ENCODE measurements around the gene ZNF420.
"Not testable (repeated sequence)": the region's sequence is repeated elsewhere in the genome, so short reads cannot be mapped to it uniquely, and the experiment has no call there.

The ZNF420 gene

DNA sequence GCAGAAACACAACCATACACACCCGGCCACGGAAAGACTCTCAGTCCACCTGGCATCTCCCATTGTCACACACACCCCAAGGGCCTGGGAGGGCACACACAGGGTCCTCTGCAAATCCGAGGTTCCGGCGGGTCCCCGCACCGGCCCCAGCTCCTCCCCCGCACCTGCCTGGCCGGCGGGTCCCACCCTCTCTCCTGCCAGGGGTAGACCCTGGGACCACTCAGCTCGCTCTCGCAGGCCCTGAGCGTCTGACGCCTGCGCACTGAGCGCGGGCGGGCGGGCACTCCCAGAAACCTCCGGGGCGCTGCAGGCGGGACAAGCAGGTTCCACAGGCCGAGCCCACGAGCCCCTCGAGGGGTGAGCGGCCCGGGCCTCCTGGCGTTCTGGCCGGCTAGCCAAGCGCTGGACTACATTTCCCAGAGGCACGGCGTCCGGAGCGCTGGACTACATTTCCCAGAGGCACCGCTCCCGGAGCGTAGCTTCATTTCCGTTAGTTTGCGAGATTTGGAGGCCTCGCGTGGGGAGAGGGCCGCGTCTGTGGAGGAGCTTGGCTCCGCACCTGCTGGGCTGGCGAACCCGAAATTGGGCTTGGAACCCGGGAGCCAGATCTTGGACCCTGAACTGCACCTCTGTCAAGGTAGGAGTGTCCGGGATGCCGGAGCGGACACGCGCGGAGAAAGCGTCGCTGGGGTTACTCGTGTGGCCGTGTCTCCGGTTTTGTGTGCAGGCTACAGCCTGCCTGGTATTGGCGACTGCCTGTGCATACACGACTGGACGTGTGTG lies at the start of gene ZNF420:
TSS of gene ZNF420 (plus strand) at position 500 of the 783 bp plus-strand sequence. CDS start 10,686 bp downstream, outside the sequence.
- DNase-seq, result peak; percentile 48 to 79 (median 68)

DNA sequence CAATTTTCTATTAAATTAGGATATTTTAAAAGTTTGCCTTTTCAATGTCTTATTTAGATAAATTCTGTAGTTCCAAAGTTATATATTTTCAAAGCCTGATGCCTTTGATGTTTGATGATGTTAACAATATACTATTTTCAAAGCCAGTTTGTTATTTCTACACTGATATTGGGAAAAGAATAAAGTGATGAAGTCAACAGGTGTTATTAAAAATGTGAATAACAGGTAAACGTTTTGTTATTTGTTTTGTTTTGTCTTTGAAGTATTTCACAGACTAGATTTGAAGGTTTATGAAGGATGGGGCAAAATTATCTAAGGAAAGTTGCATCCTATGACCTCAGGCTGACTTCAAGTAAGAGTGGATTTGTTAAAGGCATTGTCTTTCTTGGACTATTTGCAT lies 33.1 kb upstream of the ZNF420 start:
- no peak for DNase-seq

GRCh38 chr19:37055330-37055729 lies 22.9 kb upstream of the ZNF420 start:
- no peak for DNase-seq

DNA sequence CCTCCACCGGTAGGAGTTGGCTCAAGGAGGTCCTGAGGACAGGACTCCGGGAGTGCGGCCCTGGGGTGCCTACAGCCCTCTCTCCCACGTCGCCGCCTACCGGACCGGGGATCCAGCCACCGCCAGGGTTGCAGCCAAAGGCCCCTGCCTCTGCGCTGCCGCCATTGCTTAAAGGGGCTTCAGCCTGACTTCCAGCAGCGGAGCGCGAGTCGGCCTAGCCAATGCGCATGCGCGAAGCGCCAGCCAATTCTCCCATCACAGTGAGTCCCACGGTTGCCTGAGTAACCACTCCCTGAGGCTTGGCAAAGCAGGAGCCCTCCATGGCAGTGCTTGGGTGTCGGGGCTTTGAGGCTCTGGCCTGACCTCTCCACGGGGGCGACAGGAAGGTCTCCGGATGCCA lies 21.5 kb upstream of the ZNF420 start:
- DNase-seq, result no peak

DNA sequence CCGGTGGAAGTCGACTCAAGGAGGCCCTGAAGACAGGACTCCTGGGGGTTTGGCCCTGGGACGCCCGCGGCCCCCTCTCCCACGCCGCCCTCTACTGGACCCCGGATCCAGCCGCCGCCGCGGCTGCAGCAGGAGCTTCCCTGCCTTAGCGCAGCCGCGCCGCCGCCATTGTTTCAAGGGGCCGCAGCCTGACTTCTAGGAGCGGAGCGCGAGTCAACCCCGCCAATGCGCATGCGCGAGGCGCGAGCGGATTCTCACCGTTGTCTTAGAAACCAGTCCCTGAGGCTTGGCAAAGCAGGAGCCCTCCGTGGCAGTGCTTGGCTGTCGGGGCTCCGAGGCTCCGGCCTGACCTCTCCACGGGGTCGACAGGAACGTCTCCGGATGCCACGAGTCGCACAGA lies 19.1 kb upstream of the ZNF420 start:
- DNase-seq, result no peak

GRCh38 chr19:37064886-37065285 lies 13.3 kb upstream of the ZNF420 start:
- not testable (repeated sequence) for DNase-seq

DNA sequence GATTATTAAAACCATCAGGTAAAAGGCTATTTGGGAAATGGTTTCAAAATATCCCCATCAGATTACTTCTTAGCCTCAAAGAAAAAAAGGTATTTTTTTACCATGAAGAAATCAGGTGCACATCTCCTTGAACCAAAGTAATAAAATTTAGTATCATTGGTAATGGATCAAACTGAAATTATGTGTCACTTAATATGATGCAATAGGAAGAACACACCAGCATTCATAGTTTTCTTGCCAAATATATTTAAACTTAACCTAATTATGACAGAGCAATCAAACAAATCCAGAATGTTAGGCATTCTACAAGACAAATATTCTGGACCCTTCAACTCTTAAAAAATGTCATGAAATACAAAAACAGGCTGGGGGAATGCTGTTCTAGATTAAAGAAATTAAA lies 4.1 kb upstream of the ZNF420 start:
- no peak for DNase-seq

DNA sequence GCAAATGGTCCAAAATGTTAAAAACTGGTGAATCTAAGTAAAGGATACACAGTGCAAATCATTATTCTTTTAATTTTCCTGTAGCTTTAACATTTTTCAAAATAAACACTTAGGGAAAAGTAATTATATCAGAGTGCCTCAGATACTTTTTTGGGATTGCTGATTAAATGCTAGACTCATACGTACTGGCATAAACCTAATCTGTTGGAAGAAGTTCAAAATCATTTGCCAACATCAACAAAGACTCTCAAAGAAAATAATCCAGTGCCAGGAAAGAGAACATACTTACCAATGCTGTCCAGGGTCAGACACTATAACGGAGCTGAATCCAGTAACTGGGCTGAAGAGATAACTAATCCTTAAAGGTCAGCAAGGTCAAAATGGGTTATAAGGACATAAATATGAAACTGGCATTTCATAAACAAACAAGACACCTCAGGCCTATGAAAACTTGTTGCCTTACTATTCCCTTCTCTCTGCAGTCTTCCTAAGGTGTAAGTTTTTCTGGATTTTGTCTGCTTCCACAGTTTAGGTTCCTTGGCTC lies 3.3 kb upstream of the ZNF420 start:
- DNase-seq, result no peak

GRCh38 chr19:37076524-37076923 lies 1.7 kb upstream of the ZNF420 start:
- not testable (repeated sequence) for DNase-seq

- no peak for DNase-seq
Observed at GRCh38 chr19:37077501-37077933, 716 bp upstream of the ZNF420 start.

DNA sequence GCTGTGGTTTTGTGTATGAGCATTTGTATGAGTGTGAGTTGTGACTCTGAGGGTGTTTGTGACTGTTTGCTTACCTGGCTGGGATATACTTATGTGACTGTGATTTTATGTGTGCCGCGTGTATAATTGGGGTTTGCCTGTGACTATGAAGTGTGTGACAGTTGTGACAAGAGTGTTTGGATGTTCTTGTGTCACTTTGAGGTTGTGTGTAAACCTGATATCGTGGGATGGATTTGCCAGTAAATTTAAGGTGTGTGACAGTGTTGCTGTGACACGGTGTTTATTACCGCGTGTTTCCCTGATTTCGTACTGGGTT lies 442 bp downstream of the ZNF420 start:
- DNase-seq, result no peak

- DNase-seq, result no peak
Observed at GRCh38 chr19:37079238-37079637, 1.0 kb downstream of the ZNF420 start.

DNA sequence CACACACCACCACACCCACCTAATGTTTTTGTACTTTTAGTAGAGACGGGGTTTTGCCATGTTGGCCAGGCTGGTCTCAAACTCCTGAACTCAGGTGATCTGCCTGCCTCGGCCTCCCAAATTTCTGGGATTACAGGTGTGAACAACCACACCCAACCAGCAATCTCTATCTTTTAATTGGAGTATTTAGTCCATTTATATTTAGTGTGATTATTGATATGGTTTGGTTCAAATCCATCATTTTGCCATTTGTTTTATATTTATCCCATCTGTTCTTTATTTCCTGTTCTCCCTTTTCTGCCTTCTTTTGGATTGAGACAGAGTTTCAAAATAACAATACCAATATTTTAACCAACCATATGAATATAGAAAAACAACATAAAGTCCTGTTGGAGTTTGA lies 4.1 kb downstream of the ZNF420 start:
- DNase-seq, result no peak

- DNase-seq, result no peak
Observed at GRCh38 chr19:37087110-37087509, 8.9 kb downstream of the ZNF420 start.

DNA sequence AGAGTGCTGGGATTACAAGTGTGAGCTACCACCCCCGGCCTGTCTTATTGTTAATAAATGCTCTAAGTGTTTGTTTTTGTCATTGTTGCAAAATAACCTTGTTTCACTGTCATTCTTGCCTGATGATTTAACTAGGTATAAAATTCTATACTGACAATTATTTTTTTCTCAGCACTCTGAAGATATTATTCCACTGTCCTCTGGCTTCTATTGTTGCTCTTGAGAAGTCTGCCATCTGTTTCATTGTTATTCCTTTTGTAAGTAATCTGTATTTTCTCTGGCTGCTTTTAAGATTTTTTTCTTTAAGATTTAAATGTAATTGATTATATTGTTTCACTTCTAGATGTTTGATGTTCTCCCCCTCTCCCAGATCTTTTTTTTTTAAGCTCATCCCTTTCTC lies 17.6 kb downstream of the ZNF420 start:
- no peak for DNase-seq

- no peak for DNase-seq
Observed at GRCh38 chr19:37098570-37098969, 20.3 kb downstream of the ZNF420 start.

- not testable (repeated sequence) for DNase-seq
Observed at GRCh38 chr19:37104135-37104534, 25.9 kb downstream of the ZNF420 start.

GRCh38 chr19:37111753-37112152 lies 33.5 kb downstream of the ZNF420 start:
- not testable (repeated sequence) for DNase-seq

DNA sequence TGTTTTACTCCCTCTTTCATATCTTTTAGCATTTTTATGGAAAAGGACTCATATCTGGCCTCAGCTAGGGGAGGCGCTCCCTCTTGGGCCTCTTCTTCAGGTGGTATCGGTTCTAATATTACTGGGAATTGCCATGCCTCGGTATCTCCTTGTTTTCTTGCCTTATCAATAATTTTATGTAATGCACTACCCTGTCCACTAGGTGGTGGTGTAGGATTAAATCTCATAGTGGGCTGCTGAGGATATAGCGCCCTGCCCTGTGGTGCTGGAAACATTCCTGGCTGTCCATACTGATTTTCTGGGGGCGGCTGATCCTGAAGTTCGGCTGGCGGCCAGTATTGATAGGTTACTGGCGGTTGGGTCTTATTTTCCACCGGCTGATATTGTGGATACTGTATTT lies 35.8 kb downstream of the ZNF420 start:
- no peak for DNase-seq

DNA sequence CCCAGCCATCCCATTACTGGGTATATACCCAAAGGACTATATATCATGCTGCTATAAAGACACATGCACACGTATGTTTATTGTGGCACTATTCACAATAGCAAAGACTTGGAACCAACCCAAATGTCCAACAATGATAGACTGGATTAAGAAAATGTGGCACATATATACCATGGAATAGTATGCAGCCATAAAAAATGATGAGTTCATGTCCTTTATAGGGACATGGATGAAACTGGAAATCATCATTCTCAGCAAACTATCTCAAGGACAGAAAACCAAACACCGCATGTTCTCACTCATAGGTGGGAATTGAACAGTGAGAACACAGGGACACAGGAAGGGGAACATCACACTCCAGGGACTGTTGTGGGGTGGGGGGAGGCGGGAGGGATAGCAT lies 43.9 kb downstream of the ZNF420 start:
- DNase-seq, result not testable (repeated sequence)

- no peak for DNase-seq
Observed at GRCh38 chr19:37127999-37128820, 50.0 kb downstream of the ZNF420 start.

- no peak for DNase-seq
Observed at GRCh38 chr19:37128821-37129177, 50.6 kb downstream of the ZNF420 start.

DNA sequence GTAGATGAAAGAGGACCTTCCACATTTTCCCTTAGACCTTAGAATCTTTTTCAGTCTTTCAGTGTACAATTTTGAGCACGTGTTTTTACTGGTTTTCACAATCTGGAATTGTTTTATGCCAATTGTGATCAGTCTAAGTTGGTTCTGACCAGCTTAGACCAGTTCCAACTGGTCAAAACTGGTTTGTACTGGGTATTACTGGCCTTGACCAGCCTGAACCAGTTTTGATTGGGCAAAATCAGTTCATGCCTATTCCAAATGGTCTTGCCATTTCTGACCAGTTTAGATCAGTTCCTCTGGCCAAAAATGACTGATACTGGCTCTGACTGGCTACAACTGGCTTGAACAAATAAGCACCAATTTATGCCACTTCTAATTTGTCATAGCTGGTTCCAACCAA lies 57.9 kb downstream of the ZNF420 start:
- no peak for DNase-seq

GRCh38 chr19:37148214-37148613 lies 70.0 kb downstream of the ZNF420 start:
- DNase-seq, result no peak
